Measurements from ENCODE around the gene URI1.

URI1 gene

DNA sequence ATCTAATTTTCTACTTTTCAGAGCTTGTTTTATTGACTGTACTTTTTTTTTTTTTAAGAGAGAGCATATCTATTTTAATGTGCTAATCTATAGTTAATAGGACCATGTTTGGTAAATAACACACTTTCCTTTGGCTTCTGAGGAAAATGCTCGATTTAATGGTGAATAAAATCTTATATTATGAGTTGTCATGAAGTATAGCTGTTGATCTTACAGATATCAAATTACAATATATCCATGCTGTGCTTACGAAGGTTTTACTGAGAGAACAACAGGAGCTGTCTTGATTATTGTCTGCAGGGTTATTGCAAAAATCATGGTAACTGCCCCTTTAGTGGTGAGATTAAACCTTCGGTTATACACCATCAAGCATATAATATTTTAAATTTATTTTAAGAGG lies 29.6 kb downstream of the URI1 start:
- DNase-seq = no peak

DNA sequence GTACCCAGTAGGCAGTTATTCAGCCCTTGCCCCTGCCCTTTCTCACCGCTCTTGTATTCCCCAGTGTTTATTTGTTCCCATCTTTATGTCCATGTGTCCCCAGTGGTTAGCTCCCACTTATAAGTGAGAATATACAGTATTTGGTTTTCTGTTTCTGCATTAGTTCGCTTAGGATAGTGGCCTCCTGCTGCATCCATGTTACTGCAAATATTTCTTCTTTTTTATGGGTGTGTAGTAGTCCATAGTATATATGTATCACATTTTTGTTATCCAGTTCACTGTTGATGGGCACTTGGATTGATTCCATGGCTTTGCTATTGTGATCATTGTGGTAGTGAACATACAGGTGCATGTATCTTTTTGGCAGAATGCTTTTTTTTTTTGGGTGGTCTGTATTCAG lies 32.7 kb downstream of the URI1 start:
- DNase-seq = no peak

DNA sequence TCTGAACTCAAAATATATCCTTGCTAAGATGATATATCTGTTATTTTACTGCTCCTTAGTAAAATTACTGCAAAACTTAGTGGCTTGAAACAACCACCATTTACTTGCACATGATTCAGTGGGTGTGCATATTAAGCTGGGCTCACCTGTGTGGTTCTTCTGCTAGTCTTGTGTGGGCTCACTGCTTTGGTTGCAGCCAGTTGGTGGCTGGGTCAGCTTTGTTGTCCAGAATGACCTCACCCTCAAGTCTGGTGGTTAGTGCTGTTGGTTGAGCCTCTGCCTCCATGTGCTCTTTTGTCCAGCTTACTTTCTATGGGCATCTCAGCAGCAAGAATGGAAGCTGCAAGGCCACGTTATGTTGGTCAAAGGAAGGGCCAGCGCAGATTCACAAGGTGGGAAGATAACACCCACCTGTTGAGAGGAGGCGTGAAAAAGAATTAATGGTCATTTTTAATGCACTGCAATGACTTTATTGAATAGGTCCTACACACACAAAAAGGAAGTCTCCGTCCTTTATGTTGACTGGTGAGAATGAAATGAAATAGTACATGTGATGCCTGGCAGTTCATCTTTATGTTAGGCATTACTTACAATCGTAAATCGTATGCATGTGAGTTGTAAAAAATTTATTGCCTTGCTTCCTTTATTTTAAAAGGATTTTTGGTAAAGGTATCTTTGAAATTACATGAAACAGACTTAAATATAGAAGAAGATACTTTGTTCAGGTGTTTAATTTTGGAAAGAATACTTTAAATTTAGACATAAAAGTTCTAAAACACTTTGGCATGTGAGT lies 34.3 kb downstream of the URI1 start:
- no peak for DNase-seq

DNA sequence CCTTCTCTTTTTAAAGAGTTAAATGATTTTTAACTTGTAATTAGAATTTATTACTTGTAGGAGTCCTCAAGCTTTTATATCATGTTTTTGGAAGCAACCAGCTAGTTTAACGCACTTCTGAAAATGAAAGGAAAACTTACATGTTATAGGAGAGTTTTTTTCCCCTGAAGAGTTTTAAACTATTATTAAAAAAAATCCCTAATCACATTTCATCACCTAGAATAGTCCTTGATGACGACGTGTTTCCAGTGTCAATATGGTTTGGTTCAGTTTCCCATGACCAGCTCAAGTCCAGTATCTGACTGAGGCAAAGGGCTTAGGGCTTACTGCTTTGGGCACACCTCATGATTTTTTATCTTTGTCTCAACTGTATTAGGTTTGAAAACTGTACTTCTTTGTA lies 36.0 kb downstream of the URI1 start:
- DNase-seq = no peak

DNA sequence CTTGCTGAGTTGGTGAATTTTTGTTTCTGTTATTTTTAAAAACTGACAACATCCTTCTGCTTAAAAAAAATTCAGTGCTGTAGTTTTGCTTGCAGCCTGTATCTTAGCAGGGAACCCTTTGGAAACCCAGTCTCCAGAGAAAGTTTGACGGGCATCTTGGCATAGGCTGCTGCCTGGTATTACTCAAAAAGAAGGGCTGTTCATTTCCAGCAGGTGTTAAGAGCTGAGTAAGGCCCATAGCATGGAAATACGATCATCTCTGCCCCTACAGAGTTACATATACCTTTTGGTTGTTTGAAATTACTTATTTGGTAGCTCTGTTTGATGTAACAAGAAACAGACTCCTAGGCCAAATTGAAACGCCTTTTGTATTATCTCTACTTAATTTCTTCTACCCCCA lies 41.5 kb downstream of the URI1 start:
- DNase-seq = no peak

DNA sequence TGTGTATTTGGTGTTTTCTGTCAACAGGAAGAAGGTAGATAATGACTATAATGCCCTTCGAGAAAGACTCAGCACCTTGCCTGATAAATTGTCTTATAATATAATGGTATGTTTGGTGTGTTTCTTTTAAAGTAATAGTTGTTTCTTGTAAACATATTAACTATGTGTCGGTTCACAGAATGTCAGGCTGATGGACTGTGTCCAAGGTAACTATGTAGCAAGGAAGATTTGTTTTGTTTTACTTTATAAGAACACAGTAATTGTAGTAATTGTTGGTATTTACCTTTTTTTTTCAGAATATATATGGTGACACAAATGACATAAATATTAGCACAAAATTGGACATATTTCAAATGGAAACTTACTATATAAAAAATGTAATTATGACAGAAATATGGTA lies 43.2 kb downstream of the URI1 start:
- no peak for DNase-seq

DNA sequence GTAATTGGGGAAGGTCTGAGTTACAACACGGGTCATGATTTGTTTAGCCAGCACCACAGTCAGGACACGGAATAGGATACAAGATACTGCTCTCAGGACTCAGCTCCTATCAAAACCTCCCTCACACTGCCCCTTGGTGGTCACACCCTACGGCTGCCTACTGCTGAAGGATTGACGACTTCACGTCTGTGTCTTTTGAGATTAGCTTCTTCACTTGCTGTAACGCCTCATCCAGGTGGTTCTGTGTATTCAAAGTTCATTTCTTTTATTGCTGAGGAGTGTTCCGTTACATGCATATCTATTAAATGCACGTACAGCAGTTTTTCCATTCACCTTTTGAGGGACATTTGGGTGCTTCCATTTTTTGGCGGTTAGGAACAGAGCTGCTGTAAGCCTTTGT lies 46.3 kb downstream of the URI1 start:
- DNase-seq = no peak

DNA sequence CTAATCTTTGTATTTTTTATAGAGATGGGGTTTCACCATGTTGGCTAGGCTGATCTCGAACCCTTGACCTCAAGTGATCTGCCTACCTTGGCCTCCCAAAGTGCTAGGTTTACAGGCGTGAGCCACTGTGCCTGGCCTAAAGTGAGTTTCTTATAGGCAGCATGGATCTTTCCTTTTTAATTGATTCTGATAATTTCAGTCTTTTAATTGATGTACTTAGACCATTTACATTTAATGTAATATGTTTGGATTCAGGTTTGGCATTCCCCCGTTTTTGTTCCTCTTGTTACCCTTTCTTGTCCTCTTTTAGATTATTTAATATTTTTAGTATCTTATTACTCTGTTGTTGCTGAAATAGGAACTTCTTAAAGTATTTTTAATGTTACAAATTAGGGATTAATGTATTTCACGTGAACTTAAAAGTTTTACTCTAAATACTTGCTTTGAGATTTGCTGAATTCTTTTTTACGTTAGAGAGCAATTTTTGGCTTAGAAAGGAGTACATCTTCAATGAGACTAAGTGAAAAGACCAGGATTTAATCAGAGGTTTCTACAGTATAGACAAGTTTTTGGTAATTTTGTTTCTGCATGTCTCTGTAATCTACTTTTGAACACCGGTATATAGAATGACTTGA lies 50.3 kb downstream of the URI1 start:
- no peak for DNase-seq

DNA sequence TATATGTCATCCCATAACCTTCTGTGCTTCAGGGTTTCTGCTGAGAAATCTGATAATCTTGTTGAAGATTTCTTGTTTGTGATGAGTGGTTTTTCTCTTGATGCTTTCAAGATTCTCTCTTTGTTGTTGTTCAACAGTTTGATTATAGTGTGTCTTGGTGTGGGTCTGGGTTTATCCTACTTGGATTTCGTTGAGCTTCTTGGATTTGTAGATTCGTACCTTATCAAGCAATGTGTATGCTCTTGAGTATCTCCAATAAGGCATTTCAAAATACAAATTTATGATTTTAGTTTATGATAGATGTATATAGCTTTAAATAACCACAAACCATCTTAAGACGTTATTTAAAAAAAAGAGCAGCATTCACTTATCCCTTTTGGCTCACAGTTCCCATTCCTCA lies 57.5 kb downstream of the URI1 start:
- no peak for DNase-seq

DNA sequence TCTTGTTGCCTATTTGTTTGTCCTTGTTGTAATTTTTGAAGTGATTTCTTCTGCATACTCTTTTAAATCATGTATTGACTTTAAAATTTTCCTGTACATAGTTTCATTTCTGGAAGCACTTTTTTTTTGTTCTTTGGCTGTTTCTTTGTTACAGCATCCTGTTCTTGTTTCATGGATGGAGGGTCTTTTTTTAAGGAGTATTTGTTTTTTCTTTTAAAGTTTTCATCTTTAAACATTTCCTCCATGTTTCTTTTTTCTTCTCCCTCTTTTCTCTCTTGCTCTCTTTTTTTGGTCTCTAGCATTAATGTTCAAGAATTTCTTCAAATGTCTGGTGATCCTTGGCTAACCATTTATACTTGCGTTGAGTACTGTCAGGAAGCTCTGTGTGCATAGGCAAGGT lies 58.8 kb downstream of the URI1 start:
- no peak for DNase-seq

DNA sequence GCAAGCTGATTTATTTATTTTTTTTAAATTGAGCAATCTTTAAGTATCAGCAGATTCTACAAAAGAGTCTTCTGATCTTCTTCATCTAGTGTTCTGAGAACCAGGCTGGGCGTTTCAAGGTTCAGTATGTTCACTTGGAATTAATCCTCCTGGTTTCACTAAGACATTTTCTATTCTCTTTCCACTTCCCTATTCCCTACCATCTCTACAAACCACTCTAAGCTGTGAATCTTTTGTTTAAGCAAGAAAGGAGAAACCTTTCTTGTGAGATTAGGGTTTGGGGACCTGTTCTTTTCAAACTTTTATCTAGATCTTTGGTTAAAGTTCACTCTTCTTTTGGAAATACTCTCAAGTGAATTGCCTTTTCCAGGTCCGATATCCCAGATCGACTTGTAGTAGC lies 59.3 kb downstream of the URI1 start:
- no peak for DNase-seq

DNA sequence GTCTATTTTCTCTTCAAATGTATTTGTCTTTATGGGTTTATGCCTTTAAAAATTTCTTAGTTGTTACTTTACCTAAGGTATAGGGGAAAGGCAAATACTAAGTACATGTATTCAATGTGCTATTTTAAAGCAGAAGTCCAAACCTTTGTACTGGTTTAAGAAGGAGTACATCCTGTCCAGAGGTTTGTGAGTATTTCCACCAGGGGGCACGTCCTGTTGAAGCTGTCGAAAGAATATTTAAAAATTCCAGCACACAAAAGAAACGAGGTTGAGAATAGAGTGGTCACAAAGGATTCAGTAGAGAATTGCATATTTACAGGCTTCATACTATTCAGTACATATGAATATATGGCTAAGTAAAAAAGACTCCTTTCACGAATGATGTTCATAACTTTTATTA lies 59.8 kb downstream of the URI1 start:
- DNase-seq = no peak

DNA sequence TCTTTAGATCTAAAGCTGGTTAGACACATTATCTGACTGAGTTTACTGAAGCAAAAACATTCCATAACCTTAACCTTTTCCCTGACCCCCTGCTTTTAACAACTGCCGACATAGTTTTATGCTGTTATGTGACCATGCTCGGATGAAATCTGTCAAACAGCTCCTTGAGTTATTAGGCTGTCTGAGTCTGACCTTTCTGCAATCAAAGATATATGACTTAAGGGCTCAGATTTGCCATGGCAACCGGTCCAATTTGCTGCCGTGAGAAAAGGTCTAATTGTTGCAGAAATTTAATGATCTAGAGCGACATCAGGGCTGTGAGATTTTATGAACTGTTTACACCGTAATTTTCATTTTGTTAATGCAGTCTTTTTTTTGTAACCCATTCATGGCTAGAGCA lies 61.8 kb downstream of the URI1 start:
- no peak for DNase-seq

DNA sequence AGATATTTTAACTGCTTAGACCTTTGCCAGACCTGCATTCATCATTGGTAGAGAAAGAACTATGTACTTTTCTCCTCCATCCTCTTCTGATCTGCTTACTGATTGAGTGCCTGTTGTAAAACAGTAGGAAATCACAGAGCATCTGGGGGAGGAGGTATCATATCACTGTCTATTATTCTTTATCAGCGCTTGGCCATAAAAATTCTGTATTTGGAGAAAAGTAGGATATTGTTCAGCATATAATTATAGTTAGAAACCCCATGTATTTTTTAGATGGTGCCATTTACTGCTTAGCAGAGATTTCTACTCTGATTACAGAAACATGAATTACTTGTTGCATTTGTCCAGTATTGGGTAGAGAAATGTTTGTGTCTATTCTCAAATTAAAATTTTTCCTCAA lies 62.4 kb downstream of the URI1 start:
- no peak for DNase-seq

DNA sequence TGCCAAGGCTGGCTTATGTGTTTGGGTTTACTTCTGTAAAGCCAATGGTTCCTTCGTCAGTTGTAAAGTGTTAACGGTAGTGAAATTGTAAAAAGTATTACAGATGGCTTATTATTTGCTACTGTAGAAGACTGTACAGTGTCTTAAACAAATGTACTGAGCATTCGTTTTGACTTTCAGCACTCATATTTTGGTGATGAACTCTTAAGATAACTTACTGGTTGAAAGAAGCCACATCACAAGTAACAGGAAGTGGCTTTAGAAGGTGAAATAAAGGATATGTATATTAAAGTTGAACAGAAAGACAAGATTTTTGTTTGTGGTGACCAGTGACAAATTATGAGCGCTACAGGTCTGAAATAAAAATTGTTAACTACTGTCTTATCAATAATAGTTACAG lies 64.2 kb downstream of the URI1 start:
- DNase-seq = no peak

DNA sequence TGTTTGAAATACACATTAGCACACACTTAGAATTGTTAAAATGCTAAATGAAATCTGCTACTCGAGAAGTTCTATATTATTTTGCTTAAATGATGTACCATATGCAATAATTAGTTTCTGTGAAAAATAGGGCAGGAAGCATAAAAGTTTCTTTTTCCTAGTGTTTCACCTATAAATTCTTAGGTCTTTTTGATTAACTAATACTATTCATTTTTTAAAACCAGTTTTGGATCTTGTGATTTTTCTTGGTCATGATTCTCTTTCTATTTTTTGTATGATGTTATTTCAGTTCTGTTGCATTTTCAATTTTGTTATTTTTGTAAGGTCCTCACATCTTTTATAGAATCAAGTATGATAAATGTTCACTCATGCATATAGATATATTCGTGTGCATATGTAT lies 66.1 kb downstream of the URI1 start:
- DNase-seq = no peak

DNA sequence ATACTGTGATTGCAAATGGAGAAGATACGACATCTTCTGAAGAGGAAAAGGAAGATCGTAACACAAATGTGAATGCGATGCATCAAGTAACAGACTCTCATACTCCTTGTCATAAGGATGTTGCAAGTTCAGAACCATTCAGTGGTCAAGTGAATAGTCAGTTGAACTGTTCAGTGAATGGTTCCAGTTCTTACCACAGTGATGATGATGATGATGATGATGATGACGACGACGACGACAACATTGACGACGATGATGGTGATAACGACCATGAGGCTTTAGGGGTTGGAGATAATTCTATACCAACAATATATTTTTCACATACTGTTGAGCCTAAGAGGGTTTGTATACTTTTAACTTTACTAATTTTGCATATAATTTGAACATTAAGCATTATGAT lies 67.0 kb downstream of the URI1 start:
- DNase-seq = no peak

DNA sequence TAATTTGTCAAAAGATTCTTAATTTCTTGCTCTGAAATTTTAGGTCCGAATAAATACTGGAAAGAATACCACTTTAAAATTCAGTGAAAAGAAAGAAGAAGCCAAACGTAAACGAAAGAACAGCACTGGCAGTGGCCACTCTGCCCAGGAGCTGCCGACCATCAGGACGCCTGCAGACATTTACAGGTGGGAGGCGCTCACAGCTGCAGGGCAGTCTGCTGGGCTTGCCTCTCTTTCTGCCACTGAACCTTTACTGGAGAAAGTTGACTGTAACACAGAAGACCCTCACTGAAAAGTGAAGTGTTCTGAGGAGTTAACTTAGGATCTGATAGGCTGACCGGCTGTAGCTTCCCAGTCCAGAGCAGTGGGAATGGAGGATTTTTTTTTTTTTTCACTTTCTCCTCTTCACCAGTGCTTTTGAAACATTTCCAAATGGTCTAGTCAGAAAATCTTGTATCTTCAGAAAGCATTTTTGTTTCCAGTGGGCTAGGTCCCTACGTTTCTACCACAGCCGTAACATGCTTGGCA lies 69.1 kb downstream of the URI1 start:
- no peak for DNase-seq

DNA sequence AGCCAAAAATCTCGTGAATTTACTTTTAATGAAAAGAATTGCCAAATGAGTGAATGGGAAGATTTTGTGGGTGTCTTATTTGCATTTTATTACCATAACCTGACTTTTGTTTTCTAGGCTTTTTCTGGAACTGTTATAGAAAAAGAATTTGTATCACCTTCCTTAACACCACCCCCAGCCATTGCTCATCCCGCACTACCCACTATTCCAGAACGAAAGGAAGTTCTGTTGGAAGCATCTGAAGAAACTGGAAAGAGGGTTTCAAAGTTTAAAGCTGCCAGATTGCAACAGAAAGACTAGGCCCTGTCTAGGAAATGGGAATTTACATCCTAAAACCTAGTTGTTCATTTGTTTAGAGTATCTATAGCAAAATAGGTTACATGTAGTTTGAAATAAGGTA lies 72.7 kb downstream of the URI1 start:
- no peak for DNase-seq

DNA sequence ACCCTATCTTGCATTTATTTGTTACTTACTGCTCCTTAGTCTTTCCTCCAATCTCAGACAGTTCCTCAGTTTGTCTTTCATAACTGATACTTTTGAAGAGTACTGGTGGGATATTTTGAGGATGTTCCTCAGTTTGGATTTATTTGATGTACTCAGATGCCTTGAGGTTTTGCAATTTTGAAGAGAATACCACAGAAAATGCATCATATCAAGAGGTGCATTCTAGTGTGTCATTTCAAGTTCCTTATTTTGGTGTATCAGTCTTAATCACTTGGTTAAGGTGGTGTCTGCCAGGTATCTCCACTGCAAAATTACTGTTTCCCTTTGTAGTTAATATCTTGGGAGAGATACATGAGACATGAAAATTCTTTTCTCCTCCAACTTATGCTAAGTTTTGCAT lies 75.1 kb downstream of the URI1 start:
- DNase-seq = no peak

DNA sequence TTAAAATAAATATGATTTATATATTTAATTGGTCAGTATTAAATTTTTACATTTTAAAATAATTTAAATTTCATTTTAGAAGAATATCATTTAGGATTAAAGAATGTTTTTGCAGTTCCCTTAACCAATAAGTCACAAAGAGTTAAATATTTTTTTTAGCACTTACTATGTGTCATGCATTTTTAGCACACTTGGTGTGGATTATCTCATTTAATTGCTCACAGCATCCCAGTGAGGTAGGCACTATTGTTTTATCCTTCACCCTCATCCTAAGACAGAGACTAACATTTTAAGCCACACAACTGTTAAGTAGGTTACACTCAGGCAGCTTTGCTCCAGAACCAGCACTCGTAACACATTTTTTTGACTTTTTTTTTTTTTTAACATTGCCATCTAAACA lies 78.2 kb downstream of the URI1 start:
- DNase-seq = no peak

DNA sequence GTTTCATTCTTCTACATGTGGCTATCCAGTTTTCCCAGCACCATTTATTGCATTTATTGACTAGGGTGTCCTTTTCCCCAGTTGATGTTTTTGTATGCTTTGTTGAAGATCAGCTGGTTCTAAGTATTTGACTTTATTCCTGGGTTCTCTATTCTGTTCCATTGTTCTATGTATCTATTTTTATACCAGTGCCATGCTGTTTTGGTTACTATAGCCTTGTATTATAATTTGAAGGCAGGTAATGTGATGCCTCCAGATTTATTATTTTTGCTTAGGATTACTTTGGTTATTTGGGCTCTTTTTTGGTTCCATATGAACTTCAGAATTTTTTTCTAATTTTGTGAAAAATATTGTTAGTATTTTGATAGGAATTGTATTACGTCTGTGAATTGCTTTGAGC lies 80.6 kb downstream of the URI1 start:
- DNase-seq = no peak

DNA sequence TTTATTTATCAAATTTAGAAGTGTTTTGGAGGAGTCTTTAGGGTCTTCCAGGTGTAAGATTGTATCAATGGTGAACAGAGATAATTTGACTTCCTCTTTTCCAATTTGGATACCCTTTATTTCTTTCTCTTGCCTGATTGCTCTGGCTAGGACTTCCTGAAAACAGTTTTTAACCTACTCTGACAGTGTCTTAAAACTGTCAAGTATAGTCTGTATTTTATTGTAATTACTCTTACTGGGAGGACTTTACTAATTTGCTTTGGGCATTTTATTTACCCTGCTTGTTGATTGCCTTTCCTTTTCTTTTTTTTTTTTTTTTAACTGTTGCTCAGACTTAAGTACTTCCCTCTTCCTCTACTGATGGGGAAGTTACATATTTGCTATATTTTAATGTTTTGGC lies 81.3 kb downstream of the URI1 start:
- no peak for DNase-seq

DNA sequence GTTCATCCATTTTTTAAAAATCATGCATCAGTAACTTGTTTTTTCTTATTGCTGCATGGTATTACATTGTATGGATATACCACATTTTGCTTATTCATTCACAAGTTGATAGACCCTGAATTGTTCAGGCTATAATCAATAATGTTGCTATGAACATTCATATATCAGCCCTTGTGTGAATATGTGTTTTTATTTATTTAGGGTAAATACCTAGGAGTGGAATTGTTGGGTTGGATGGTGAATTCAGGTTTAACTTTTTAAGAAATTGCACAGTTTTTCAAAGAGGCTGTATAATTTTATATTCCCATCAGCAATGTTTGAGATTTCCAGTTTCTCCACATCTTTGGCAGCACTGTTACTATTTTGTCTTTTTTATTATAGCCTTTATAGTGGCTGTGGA lies 82.1 kb downstream of the URI1 start:
- no peak for DNase-seq

DNA sequence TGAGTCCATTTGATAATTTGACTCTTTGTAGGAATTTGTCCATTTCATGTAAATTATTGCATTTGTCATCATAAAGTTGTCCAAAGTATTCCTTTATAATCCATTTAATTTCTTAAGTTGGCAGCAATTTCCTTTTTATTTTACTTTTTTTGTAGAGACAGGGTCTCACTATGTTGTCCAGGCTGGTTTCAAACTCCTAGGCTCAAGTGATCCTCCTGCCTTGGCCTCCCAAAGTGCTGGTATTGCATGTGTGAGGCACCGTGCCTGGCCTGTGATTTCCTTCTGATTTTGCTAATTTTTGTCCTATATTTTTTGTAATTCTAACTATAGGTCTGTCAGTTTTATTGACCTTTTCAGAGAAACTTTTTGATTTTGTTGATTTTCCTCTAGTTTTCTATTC lies 84.9 kb downstream of the URI1 start:
- no peak for DNase-seq

Data from CD4-positive, alpha-beta T cell treated with Interferon gamma for 1 hour (primary cell).